HepG2 (cell line): ENCODE measurements around the gene ACTG2. TPM values are rescaled to one million over a fixed set of nuclear protein-coding genes. Genes with fewer than 3 reads are reported as not detected.
A peak's percentile ranks its signal among the peaks of the same experiment; 100 is the strongest.

ENCODE experiments used
- ATAC-seq: fragments of 200-7000 bp; cut with Tn5 transposase; 3 replicates; pipeline ENCODE4 v1.9.1; 2020; ENCODE audit warnings: mild to moderate bottlenecking, moderate library complexity
- BruUV-seq: library from RNA; stranded (reverse); fragments of 400-500 nt; replicated peaks from 2 replicates; lab custom pipeline; 2021; lab: Mats Ljungman, UMichigan
- CTCF ChIA-PET: fragments of 300-600 bp; formaldehyde crosslinking; extraction: SDS; loops from one replicate; lab custom pipeline; 2021; ENCODE audit warnings: low total read pairs, inconsistent platforms, low intra/inter-chr PET ratio; lab: Yijun Ruan, JAX
- POLR2A ChIA-PET: fragments of 350-600 bp; sonication (Branson Sonifier 250); formaldehyde crosslinking; loops from one replicate; lab custom pipeline; 2020; ENCODE audit warnings: antibody characterized with exemption, inconsistent platforms; lab: Yijun Ruan, JAX
- DNase-seq: peaks from one replicate; pipeline ENCODE4 v3.0.0-alpha.2; 2015; ENCODE audit warnings: low spot score
- FAIRE-seq: peaks from 3 replicates; lab custom pipeline; 2011; peaks lifted over from hg19 to GRCh38; lab: Jason Lieb, UNC
- H2AFZ ChIP-seq: one replicate; pipeline ENCODE4 v1.6.1; 2011; ENCODE audit warnings: low read length, inconsistent platforms
- H3K27ac ChIP-seq: fragments of 300-600 bp; 3 replicates; pipeline ENCODE4 v1.8.0; 2011; ENCODE audit warnings: mixed run types, mild to moderate bottlenecking, mixed read lengths, low read length, inconsistent platforms; ENCODE audit not compliant: insufficient read depth; ENCODE audit errors: extremely low read length
- H3K27me3 ChIP-seq, 2 experiments: fragments of 200-600 bp in 1 of 2; 2 replicates in 1 of 2; 3 replicates in 1 of 2; pipeline versions ENCODE4 v1.6.0 to v1.8.0; 2011; ENCODE audit warnings: low read length in 2 of 2, mild to moderate bottlenecking in 2 of 2, moderate library complexity in 2 of 2, inconsistent platforms in 1 of 2; ENCODE audit not compliant: insufficient read depth in 2 of 2, control insufficient read depth in 1 of 2
- H3K36me3 ChIP-seq, 2 experiments: fragments of 200-600 bp in 1 of 2; replicated peaks in 1 of 2; 2 replicates in 1 of 2; 3 replicates in 1 of 2; pipeline versions ENCODE4 v1.5.1 to v1.8.0; 2011; ENCODE audit warnings: low read length in 2 of 2, inconsistent platforms in 1 of 2; ENCODE audit not compliant: insufficient read depth in 2 of 2, control insufficient read depth in 1 of 2
- H3K4me1 ChIP-seq: 2 replicates; pipeline ENCODE4 v1.5.1; 2012; ENCODE audit warnings: low read length, inconsistent platforms; ENCODE audit not compliant: insufficient read depth
- H3K4me2 ChIP-seq: 2 replicates; pipeline ENCODE4 v1.6.0; 2011; ENCODE audit warnings: low read depth, low read length, inconsistent platforms
- H3K4me3 ChIP-seq, 3 experiments: fragments of 200-600 bp in 1 of 3; sonication (generic), shearing (Covaris generic) in 1 of 3; replicated peaks in 1 of 3; 2 replicates each; pipeline ENCODE4 v1.5.1; 2011 to 2016; ENCODE audit warnings: low read length in 3 of 3, inconsistent platforms in 2 of 3, low read depth in 2 of 3, mild to moderate bottlenecking in 2 of 3, control low read depth in 1 of 3, mixed read lengths in 1 of 3; ENCODE audit not compliant: insufficient read depth in 1 of 3
- H3K79me2 ChIP-seq: one replicate; pipeline ENCODE4 v1.6.1; 2011; ENCODE audit warnings: low read length, inconsistent platforms; ENCODE audit not compliant: insufficient read depth
- H3K9ac ChIP-seq: 2 replicates; pipeline ENCODE4 v1.6.0; 2011; ENCODE audit warnings: mild to moderate bottlenecking, low read depth, low read length, inconsistent platforms; ENCODE audit not compliant: insufficient read depth
- H3K9me3 ChIP-seq: 2 replicates; pipeline ENCODE4 v1.5.1; 2012; ENCODE audit warnings: mild to moderate bottlenecking, low read length
- H4K20me1 ChIP-seq: 2 replicates; pipeline ENCODE4 v1.6.0; 2011; ENCODE audit warnings: inconsistent platforms, mild to moderate bottlenecking, low read length, moderate library complexity; ENCODE audit not compliant: insufficient read depth
- ETS1 ChIP-seq: sonication (generic); formaldehyde crosslinking; IDR thresholded peaks from 2 replicates; pipeline ENCODE4 v1.4.0; 2020; ENCODE audit warnings: missing genetic modification reagents
- FOXK1 ChIP-seq: sonication (generic); formaldehyde crosslinking; IDR thresholded peaks from 2 replicates; pipeline ENCODE4 v1.4.0; 2020; ENCODE audit warnings: low read depth, missing genetic modification reagents, borderline replicate concordance
- HHEX ChIP-seq: IDR thresholded peaks from 2 replicates; pipeline ENCODE4 v1.6.1; 2016; ENCODE audit warnings: control low read depth
- MAFF ChIP-seq: IDR thresholded peaks from 2 replicates; pipeline ENCODE4 v1.6.1; 2011; ENCODE audit warnings: low read depth, low read length, improper control_type of control experiment
- MAFK ChIP-seq, 2 experiments: IDR thresholded peaks in 1 of 2; conservative IDR thresholded peaks in 1 of 2; 2 replicates each; pipeline ENCODE4 v1.6.1; 2011; ENCODE audit warnings: improper control_type of control experiment in 2 of 2, low read length in 2 of 2
- MAZ ChIP-seq, 2 experiments: sonication (generic) in 1 of 2; formaldehyde crosslinking in 1 of 2; IDR thresholded peaks; 2 replicates each; pipeline versions ENCODE4 v1.5.0 to v1.6.1; 2012 to 2020; ENCODE audit warnings: low read depth in 2 of 2, mild to moderate bottlenecking in 2 of 2, borderline replicate concordance in 1 of 2, improper control_type of control experiment in 1 of 2, low read length in 1 of 2, missing genetic modification reagents in 1 of 2, moderate library complexity in 1 of 2
- RBAK ChIP-seq: sonication (generic); formaldehyde crosslinking; IDR thresholded peaks from 2 replicates; pipeline ENCODE4 v1.5.1; 2020; ENCODE audit warnings: mild to moderate bottlenecking, missing genetic modification reagents
- SP1 ChIP-seq, 2 experiments: fragments of 450-650 bp in 1 of 2; sonication (generic) in 1 of 2; formaldehyde crosslinking in 1 of 2; IDR thresholded peaks; 2 replicates each; pipeline versions ENCODE4 v1.4.0 to v1.6.1; 2016 to 2020; ENCODE audit warnings: missing genetic modification reagents in 1 of 2
- TRIM22 ChIP-seq: fragments of 450-650 bp; IDR thresholded peaks from 2 replicates; pipeline ENCODE4 v1.6.1; 2017
- ZC3H13 ChIP-seq: sonication (generic); formaldehyde crosslinking; IDR thresholded peaks from 2 replicates; pipeline ENCODE4 v1.8.1; 2023; ENCODE audit warnings: mild to moderate bottlenecking, missing genetic modification reagents, moderate library complexity
- ZFY ChIP-seq: sonication (generic); formaldehyde crosslinking; IDR thresholded peaks from 2 replicates; pipeline ENCODE4 v1.4.0; 2020; ENCODE audit warnings: missing genetic modification reagents
- ZNF281 ChIP-seq: sonication (generic); formaldehyde crosslinking; IDR thresholded peaks from 2 replicates; pipeline ENCODE4 v1.4.0; 2020; ENCODE audit warnings: missing genetic modification reagents, borderline replicate concordance
- ZNF556 ChIP-seq: sonication (generic); formaldehyde crosslinking; IDR thresholded peaks from 2 replicates; pipeline ENCODE4 v1.4.0; 2020; ENCODE audit warnings: mild to moderate bottlenecking, missing genetic modification reagents, borderline replicate concordance
- ZNF615 ChIP-seq: sonication (generic); formaldehyde crosslinking; IDR thresholded peaks from 2 replicates; pipeline ENCODE4 v1.5.0; 2020; ENCODE audit warnings: mild to moderate bottlenecking, missing genetic modification reagents, borderline replicate concordance
- WGBS: methylation state at CpG from one replicate; pipeline ENCODE4 v1.1.6; 2017; ENCODE audit warnings: low lambda C conversion rate; 5-methylcytosine and 5-hydroxymethylcytosine counted together
- in situ Hi-C: cut with HindIII; loops from 2 replicates; pipeline ENCODE4 v1.10.0; 2017; ENCODE audit warnings: low pct_unique_long_range_greater_than_20kb; ENCODE audit not compliant: extremely low pct_ligation_motif_present
- intact Hi-C: fragments of 100-400 bp; cut with micrococcal nuclease; formaldehyde crosslinking; loops from one replicate; pipeline ENCODE4 v1.10.0; 2022; ENCODE audit not compliant: unreplicated experiment
- polyA plus RNA-seq, 8 experiments: library from polyadenylated mRNA; depleted of rRNA in 3 of 8; stranded (reverse) in 7 of 8; unstranded in 1 of 8; fragments of >200 nt; fragmentation: Illumina TruSeq in 4 of 8; extraction: Trizol in 4 of 8; gene quantifications; 2 replicates each; pipeline versions ENCODE4 v1.2.1 to v1.2.3, GENCODE V29; 2011 to 2016; ENCODE audit warnings: low read depth in 4 of 8, missing spikeins in 1 of 8, mixed read lengths in 1 of 8; ENCODE audit not compliant: insufficient read depth in 1 of 8
- total RNA-seq, 5 experiments: library from RNA; depleted of rRNA; stranded (reverse); fragments of >200 nt; fragmentation: Illumina TruSeq; extraction: Trizol; gene quantifications; 2 replicates each; pipeline ENCODE4 v1.2.3, GENCODE V29; 2016; ENCODE audit warnings: low read depth in 1 of 5

The ACTG2 gene
- total and polyA plus RNA-seq, 2 of the 13 experiments (the other 11 are each of a cell fraction or from before 2014, with no cell fraction given): 0.13 TPM; not detected in 1

GRCh38 chr2:73920577-73921545 is 28.1 kb downstream of the ACTG2 start (continued):
- no peak for TF ChIP-seq HHEX (CRISPR knock-in tag)
- TF ChIP-seq ZNF281 (CRISPR knock-in tag): 0 out of 2 replicates have a peak, but pooled peaks have one; percentile 17
- 0 out of 2 replicates have a peak, but pooled peaks have one; percentile 39 for TF ChIP-seq MAZ (IDR thresholded peaks at IDR 0.05; ENCODE audit: borderline replicate concordance, low read depth, low read length)
- no peak for TF ChIP-seq MAZ (CRISPR knock-in tag; IDR thresholded peaks at IDR 0.05; ENCODE audit: low read depth)
- TF ChIP-seq RBAK (CRISPR knock-in tag): no peak
- no peak for TF ChIP-seq ZFY (CRISPR knock-in tag)
- TF ChIP-seq SP1 (IDR thresholded peaks at IDR 0.05): no peak
- peak; percentile 87 for TF ChIP-seq SP1 (CRISPR knock-in tag; IDR thresholded peaks at IDR 0.05)

GRCh38 chr2:73921581-73921980 is 28.8 kb downstream of the ACTG2 start:
- Histone ChIP-seq H3K9me3 (no peaks in the 10 kb centered on the region), H3K36me3 (no peaks in the 10 kb centered on the region), H3K4me2 (peak overlapping the region; percentile 30), H3K4me3 (no peak overlapping the region; a peak in 1 of 6 replicates), H3K4me1 (peaks cover 17% of the 10 kb centered on the region), H3K27ac (no peak overlapping the region), H3K79me2 (no peaks in the 10 kb centered on the region), H4K20me1 (no peaks in the 10 kb centered on the region), H3K27me3 (peaks cover 0 to 5% of the 10 kb centered on the region in 2 experiments; a peak in 2 of 5 replicates), H2AFZ (no peak overlapping the region), H3K9ac (no peak overlapping the region)
- CTCF ChIA-PET: no interaction called here
- FAIRE-seq (no peak), ATAC-seq (no peak; the same call in 2 of the 3 replicates), DNase-seq (no peak)
- POLR2A ChIA-PET: interaction anchor here (1.2 kb wide), 1 partner anchor 93 kb away, joined by 5 read pairs; the partner anchor contains the start of gene STAMBP
- BruUV-seq: no TSS peak
- in situ Hi-C loops: no loop called here
- intact Hi-C loops: loop anchor here (10.0 kb wide), 1 partner anchor 203 kb away; no protein-coding TSS in a partner anchor
- 59% methylated on average over 9 of the region's 9 CpGs for WGBS
- TF ChIP-seq ETS1: no peak
- 0 out of 2 replicates have a peak, but pooled peaks have one; percentile 15 for TF ChIP-seq MAFF
- no peak for TF ChIP-seq TRIM22
- peak; percentile 56 to 74 for TF ChIP-seq MAFK (conservative IDR thresholded peaks at IDR 0.05 in 1 of 2, IDR thresholded peaks at IDR 0.05 in 1 of 2; ENCODE audit: low read length in 2 of 2)
- TF ChIP-seq ZNF615: no peak
- TF ChIP-seq ZC3H13: no peak
- no peak for TF ChIP-seq ZNF556 (CRISPR knock-in tag)
- TF ChIP-seq FOXK1 (CRISPR knock-in tag): no peak
